ENCODE results near the gene PCDHA1. TPM values are rescaled to one million over a fixed set of nuclear protein-coding genes. Genes with fewer than 3 reads are reported as not detected.
A peak's percentile ranks its signal among the peaks of the same experiment; 100 is the strongest.

PCDHA1 gene
- polyA plus RNA-seq, 1 donor (not counting 4 experiments of a cell fraction or from before 2014, with no cell fraction given) = 0.03 TPM

DNA sequence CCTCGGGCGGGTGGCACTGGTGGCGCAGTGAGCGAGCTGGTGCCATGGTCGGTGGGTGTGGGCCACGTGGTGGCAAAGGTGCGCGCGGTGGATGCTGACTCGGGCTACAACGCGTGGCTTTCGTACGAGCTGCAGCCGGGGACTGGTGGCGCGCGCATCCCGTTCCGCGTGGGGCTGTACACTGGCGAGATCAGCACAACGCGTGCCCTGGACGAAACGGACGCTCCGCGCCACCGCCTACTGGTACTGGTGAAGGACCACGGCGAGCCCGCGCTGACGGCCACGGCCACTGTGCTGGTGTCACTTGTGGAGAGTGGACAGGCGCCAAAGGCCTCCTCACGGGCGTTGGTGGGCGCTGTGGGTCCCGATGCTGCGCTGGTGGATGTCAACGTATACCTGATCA is 22.9 kb downstream of the PCDHA1 start:
- Histone ChIP-seq H3K79me2 (ENCODE audit: control insufficient read depth, insufficient read depth, low read length) (no peaks in the 10 kb centered on the region), H3K9ac (ENCODE audit: control insufficient read depth, extremely low read depth, insufficient read depth, low read length) (no peak overlapping the region), H3K9me1 (ENCODE audit: control insufficient read depth, extremely low read depth, insufficient read depth, low read length) (no peaks in the 10 kb centered on the region), H3K4me3 (ENCODE audit: control insufficient read depth in 2 of 3, extremely low read depth in 1 of 3, insufficient read depth in 2 of 3, low read depth in 1 of 3, low read length in 3 of 3) (no peak overlapping the region), H3K4me2 (ENCODE audit: control insufficient read depth, extremely low read depth, insufficient read depth, low read depth, low read length) (no peak overlapping the region), H3K4me1 (ENCODE audit: control insufficient read depth, extremely low read depth, insufficient read depth, low read length) (no peaks in the 10 kb centered on the region), H3K27me3 (ENCODE audit: control insufficient read depth, extremely low read depth, insufficient read depth, low read length) (no peaks in the 10 kb centered on the region), H3K9me3 (ENCODE audit: control insufficient read depth, low read depth, low read length) (peaks cover 2% of the 10 kb centered on the region), H4K20me1 (ENCODE audit: control insufficient read depth, extremely low read depth, insufficient read depth, low read length) (no peaks in the 10 kb centered on the region), H2AFZ (ENCODE audit: control insufficient read depth, low read length) (no peak overlapping the region), H3K36me3 (ENCODE audit: control insufficient read depth in 2 of 2, extremely low read depth in 1 of 2, insufficient read depth in 2 of 2, low read length in 2 of 2) (no peaks in the 10 kb centered on the region), H3K27ac (ENCODE audit: control insufficient read depth, insufficient read depth, low read length) (no peak overlapping the region)
- dilution Hi-C loops (cut with MboI; ENCODE audit: extremely low pct_ligation_motif_present, low sequenced_read_pairs) = no loop called here
- DNase-seq (ENCODE audit: low read depth, low spot score) (no peak), FAIRE-seq (no peak)
- no peak for TF ChIP-seq CTCF (optimal IDR thresholded peaks at IDR 0.05 in 1 of 3, IDR thresholded peaks at IDR 0.05 in 1 of 3, conservative IDR thresholded peaks at IDR 0.05 in 1 of 3; ENCODE audit: extremely low read depth in 1 of 3, insufficient read depth in 2 of 3, low read length in 3 of 3)
- no peak for TF ChIP-seq EZH2 (IDR thresholded peaks at IDR 0.05; ENCODE audit: low read length)

GRCh38 chr5:140821375-140822280 is 35.7 kb downstream of the PCDHA1 start, which contains the start of gene PCDHA5:
PCDHA5 (plus strand) TSS chr5:140821613.
- Histone ChIP-seq H2AFZ (ENCODE audit: control insufficient read depth, low read length) (no peak within 1 kb of the TSS), H3K36me3 (ENCODE audit: control insufficient read depth in 2 of 2, extremely low read depth in 1 of 2, insufficient read depth in 2 of 2, low read length in 2 of 2) (no peaks in the 10 kb centered on the region), H3K9ac (ENCODE audit: control insufficient read depth, extremely low read depth, insufficient read depth, low read length) (no peak within 1 kb of the TSS), H4K20me1 (ENCODE audit: control insufficient read depth, extremely low read depth, insufficient read depth, low read length) (no peaks in the 10 kb centered on the region), H3K4me2 (ENCODE audit: control insufficient read depth, extremely low read depth, insufficient read depth, low read depth, low read length) (no peak within 1 kb of the TSS), H3K79me2 (ENCODE audit: control insufficient read depth, insufficient read depth, low read length) (no peaks in the 10 kb centered on the region), H3K27me3 (ENCODE audit: control insufficient read depth, extremely low read depth, insufficient read depth, low read length) (no peaks in the 10 kb centered on the region), H3K9me3 (ENCODE audit: control insufficient read depth, low read depth, low read length) (peaks cover 9% of the 10 kb centered on the region), H3K9me1 (ENCODE audit: control insufficient read depth, extremely low read depth, insufficient read depth, low read length) (no peaks in the 10 kb centered on the region), H3K27ac (ENCODE audit: control insufficient read depth, insufficient read depth, low read length) (no peak within 1 kb of the TSS), H3K4me3 (ENCODE audit: control insufficient read depth in 2 of 3, extremely low read depth in 1 of 3, insufficient read depth in 2 of 3, low read depth in 1 of 3, low read length in 3 of 3) (no peak within 1 kb of the TSS), H3K4me1 (ENCODE audit: control insufficient read depth, extremely low read depth, insufficient read depth, low read length) (no peaks in the 10 kb centered on the region)
- FAIRE-seq = no peak
- dilution Hi-C loops (cut with MboI; ENCODE audit: extremely low pct_ligation_motif_present, low sequenced_read_pairs) = no loop called here
- no peak for DNase-seq (ENCODE audit: low read depth, low spot score)
- TF ChIP-seq CTCF (optimal IDR thresholded peaks at IDR 0.05 in 1 of 3, IDR thresholded peaks at IDR 0.05 in 1 of 3, conservative IDR thresholded peaks at IDR 0.05 in 1 of 3; ENCODE audit: extremely low read depth in 1 of 3, insufficient read depth in 2 of 3, low read length in 3 of 3) (peak; percentile 23 to 37 (median 34)), EZH2 (IDR thresholded peaks at IDR 0.05; ENCODE audit: low read length) (no peak)
